SK-N-MC (cell line): ENCODE results near the gene SQSTM1.

ENCODE experiments used
- EZH2 ChIP-seq: fragments of 200-600 bp; sonication (generic); IDR thresholded peaks from one replicate; pipeline ENCODE4 v1.6.1; 2017; ENCODE audit warnings: antibody characterized with exemption
- POLR2AphosphoS5 ChIP-seq: IDR thresholded peaks from 2 replicates; pipeline ENCODE4 v1.6.1; 2012; ENCODE audit warnings: mild to moderate bottlenecking, low read depth, low read length, borderline replicate concordance

- no peak for TF ChIP-seq EZH2
- TF ChIP-seq POLR2AphosphoS5 = peak; percentile 94
These were observed 38.1 kb downstream of the SQSTM1 start, which contains the start of gene MRNIP for GRCh38 chr5:179858586-179859427.
